Hypothalamus (tissue), 51 donors: ENCODE measurements around the gene RPL22.
"Not testable (repeated sequence)": the region's sequence is repeated elsewhere in the genome, so short reads cannot be mapped to it uniquely, and the experiment has no call there.

Experiments
- DNase-seq, 51 donors: peaks; one replicate each; lab custom pipeline; 2025; lab: John Stamatoyannopoulos, UW

RPL22 gene

GRCh38 chr1:6234502-6235295 is 35.3 kb upstream of the RPL22 start:
- peak in 2 of 51 donors; percentile 7 to 50 for DNase-seq

GRCh38 chr1:6233376-6233775 is 34.0 kb upstream of the RPL22 start:
- no peak for DNase-seq

GRCh38 chr1:6225651-6226050 is 26.3 kb upstream of the RPL22 start:
- peak in 1 of 51 donors; percentile 24 for DNase-seq

- no peak for DNase-seq
These were observed 25.3 kb upstream of the RPL22 start for GRCh38 chr1:6224718-6225117.

GRCh38 chr1:6223617-6224016 is 24.2 kb upstream of the RPL22 start:
- DNase-seq = no peak

GRCh38 chr1:6222636-6223035 is 23.2 kb upstream of the RPL22 start:
- DNase-seq = no peak

- no peak for DNase-seq
These were observed 21.9 kb upstream of the RPL22 start for GRCh38 chr1:6221210-6221784.

GRCh38 chr1:6220236-6220635 is 20.8 kb upstream of the RPL22 start:
- no peak for DNase-seq

- not testable (repeated sequence) for DNase-seq
These were observed 20.2 kb upstream of the RPL22 start for GRCh38 chr1:6219641-6220040.

- no peak for DNase-seq
These were observed 19.2 kb upstream of the RPL22 start for GRCh38 chr1:6218375-6219164.

GRCh38 chr1:6212193-6212959 is 13.0 kb upstream of the RPL22 start:
- DNase-seq = no peak

GRCh38 chr1:6211731-6212130 is 12.3 kb upstream of the RPL22 start:
- no peak for DNase-seq

GRCh38 chr1:6210591-6211355 is 11.4 kb upstream of the RPL22 start:
- DNase-seq = no peak

- no peak for DNase-seq
These were observed 10.5 kb upstream of the RPL22 start for GRCh38 chr1:6209661-6210580.

GRCh38 chr1:6208723-6209660 is 9.6 kb upstream of the RPL22 start:
- peak in 29 of 51 donors; percentile 5 to 55 (median 21) for DNase-seq

- no peak for DNase-seq
These were observed 8.5 kb upstream of the RPL22 start for GRCh38 chr1:6207921-6208320.

- DNase-seq = no peak
These were observed 7.9 kb upstream of the RPL22 start for GRCh38 chr1:6207075-6207885.
